ENCODE measurements around the gene PBRM1. TPM values are rescaled to one million over a fixed set of nuclear protein-coding genes. Genes with fewer than 3 reads are reported as not detected.

The PBRM1 gene
- total and polyA plus RNA-seq, 3 experiments from 2014 or later: 78.6 to 83.6 (median 81.4) TPM

Other genes starting within 250 kb of the PBRM1 start
- gene SEMA3G, start 240.8 kb downstream of the PBRM1 start, total RNA-seq: under 1 TPM; 0.13 to 0.16 TPM
- not detected for gene SEMA3G, start 240.8 kb downstream of the PBRM1 start, polyA plus RNA-seq
- gene TNNC1, start 231.9 kb downstream of the PBRM1 start, total RNA-seq: 1 to 10 TPM; 2.2 to 2.3 TPM
- gene TNNC1, start 231.9 kb downstream of the PBRM1 start, polyA plus RNA-seq: not detected
- gene NISCH, start 230.3 kb downstream of the PBRM1 start, total RNA-seq: 10 to 100 TPM; 65.7 to 66.2 TPM
- gene NISCH, start 230.3 kb downstream of the PBRM1 start, polyA plus RNA-seq: 31.6 TPM
- 1 to 10 TPM; 7.6 to 9.7 TPM for gene STAB1, start 190.6 kb downstream of the PBRM1 start, total RNA-seq
- 0.05 TPM for gene STAB1, start 190.6 kb downstream of the PBRM1 start, polyA plus RNA-seq
- gene NT5DC2, start 152.1 kb downstream of the PBRM1 start, total RNA-seq: 10 to 100 TPM; 80.3 to 84.6 TPM
- gene NT5DC2, start 152.1 kb downstream of the PBRM1 start, polyA plus RNA-seq: 1.2 TPM
- 10 to 100 TPM; 15.3 to 18.2 TPM for gene UQCC5, start 149.3 kb downstream of the PBRM1 start, total RNA-seq
- gene UQCC5, start 149.3 kb downstream of the PBRM1 start, polyA plus RNA-seq: 20.7 TPM
- gene GNL3, start 119 bp upstream of the PBRM1 start, total RNA-seq: 100 to 1,000 TPM; 229 to 233 TPM
- gene GNL3, start 119 bp upstream of the PBRM1 start, polyA plus RNA-seq: 58.5 TPM
- gene GLT8D1, start 19.9 kb upstream of the PBRM1 start, total RNA-seq: 10 to 100 TPM; 34.9 to 42.4 TPM
- gene GLT8D1, start 19.9 kb upstream of the PBRM1 start, polyA plus RNA-seq: 60.0 TPM
- 100 to 1,000 TPM; 154 to 156 TPM for gene SPCS1, start 20.2 kb upstream of the PBRM1 start, total RNA-seq
- 357 TPM for gene SPCS1, start 20.2 kb upstream of the PBRM1 start, polyA plus RNA-seq
- 10 to 100 TPM; 33.5 to 35.7 TPM for gene NEK4, start 85.0 kb upstream of the PBRM1 start, total RNA-seq
- gene NEK4, start 85.0 kb upstream of the PBRM1 start, polyA plus RNA-seq: 11.4 TPM
- gene ITIH1, start 91.7 kb upstream of the PBRM1 start, total RNA-seq: not detected
- not detected for gene ITIH1, start 91.7 kb upstream of the PBRM1 start, polyA plus RNA-seq
- gene ITIH3, start 108.9 kb upstream of the PBRM1 start, total RNA-seq: not detected
- not detected for gene ITIH3, start 108.9 kb upstream of the PBRM1 start, polyA plus RNA-seq
- 10 to 100 TPM; 10.9 to 11.2 TPM for gene ITIH4, start 144.8 kb upstream of the PBRM1 start, total RNA-seq
- not detected for gene ITIH4, start 144.8 kb upstream of the PBRM1 start, polyA plus RNA-seq
- gene MUSTN1, start 149.1 kb upstream of the PBRM1 start, total RNA-seq: 1 to 10 TPM in 1 of 2 experiments, under 1 TPM in 1; 0.79 to 1.5 TPM
- gene MUSTN1, start 149.1 kb upstream of the PBRM1 start, polyA plus RNA-seq: not detected
- gene STIMATE, start 211.6 kb upstream of the PBRM1 start, total RNA-seq: 10 to 100 TPM; 35.0 to 39.1 TPM
- gene STIMATE, start 211.6 kb upstream of the PBRM1 start, polyA plus RNA-seq: 10.8 TPM

Measured in CD8-positive, alpha-beta memory T cell (primary cell).